NCI-H1436 (cell line): ENCODE results near the gene PAQR7.

ENCODE experiments used
- DNase-seq: peaks from one replicate; lab custom pipeline; 2025; lab: John Stamatoyannopoulos, UW

The PAQR7 gene

GRCh38 chr1:25874209-25874608, 1.3 kb downstream of the PAQR7 start:
- no peak for DNase-seq

GRCh38 chr1:25873120-25873519, 2.4 kb downstream of the PAQR7 start:
- no peak for DNase-seq

GRCh38 chr1:25872713-25873112, 2.8 kb downstream of the PAQR7 start:
- DNase-seq: no peak

GRCh38 chr1:25871704-25872494, 3.6 kb downstream of the PAQR7 start:
- DNase-seq: no peak

GRCh38 chr1:25871086-25871703, 4.3 kb downstream of the PAQR7 start:
- no peak for DNase-seq

GRCh38 chr1:25870614-25871013, 4.9 kb downstream of the PAQR7 start:
- no peak for DNase-seq

- no peak for DNase-seq
These were observed 5.5 kb downstream of the PAQR7 start for GRCh38 chr1:25869909-25870606.

GRCh38 chr1:25867210-25867991, 8.1 kb downstream of the PAQR7 start:
- no peak for DNase-seq

- DNase-seq: no peak
These were observed 9.2 kb downstream of the PAQR7 start for GRCh38 chr1:25866288-25866687.

GRCh38 chr1:25864434-25864833, 11.1 kb downstream of the PAQR7 start:
- DNase-seq: no peak

- DNase-seq: no peak
These were observed 11.8 kb downstream of the PAQR7 start for GRCh38 chr1:25863486-25864262.

GRCh38 chr1:25862785-25863485, 12.6 kb downstream of the PAQR7 start:
- DNase-seq: no peak

GRCh38 chr1:25861316-25862286, 13.9 kb downstream of the PAQR7 start:
- DNase-seq: no peak

GRCh38 chr1:25858906-25859789, 16.4 kb downstream of the PAQR7 start, which contains the start of gene AUNIP:
AUNIP (minus strand) TSS chr1:25859457; CDS start chr1:25859357, 100 bp downstream.
- peak; percentile 70 for DNase-seq

- DNase-seq: no peak
These were observed 17.0 kb downstream of the PAQR7 start for GRCh38 chr1:25858494-25858893.

GRCh38 chr1:25856856-25857255, 18.7 kb downstream of the PAQR7 start:
- DNase-seq: no peak

- no peak for DNase-seq
These were observed 21.0 kb downstream of the PAQR7 start for GRCh38 chr1:25854554-25854953.

GRCh38 chr1:25848531-25848930, 27.0 kb downstream of the PAQR7 start:
- no peak for DNase-seq
